Adrenal gland (tissue), 12 donors: ENCODE data around the gene PKNOX1. TPM values are rescaled to one million over a fixed set of nuclear protein-coding genes. Genes with fewer than 3 reads are reported as not detected.
"Not testable (repeated sequence)": the region's sequence is repeated elsewhere in the genome, so short reads cannot be mapped to it uniquely, and the experiment has no call there.

Experiments used
- DNase-seq, 7 donors: peaks; one replicate each; pipeline ENCODE4 v3.0.0-alpha.2; 2019 to 2020
- H3K27ac ChIP-seq, 5 donors: fragments of 200-600 bp; sonication (generic) in 4 of 5; 1 replicate in 3 of 5; 2 replicates in 2 of 5; pipeline versions ENCODE4 v1.5.1 to v1.8.0; 2016 to 2020; ENCODE audit warnings: mild to moderate bottlenecking in 1 of 5
- H3K27me3 ChIP-seq: fragments of 200-600 bp; 2 replicates; pipeline ENCODE4 v1.8.0; 2021
- H3K36me3 ChIP-seq, 2 donors: fragments of 200-600 bp; replicated peaks in 1 of 2; 1 replicate in 1 of 2; 2 replicates in 1 of 2; pipeline versions ENCODE4 v1.5.1 to v1.8.0; 2018 to 2022
- H3K4me1 ChIP-seq, 2 donors: fragments of 200-600 bp; replicated peaks in 1 of 2; 1 replicate in 1 of 2; 2 replicates in 1 of 2; pipeline versions ENCODE4 v1.5.1 to v1.8.0; 2018 to 2021
- H3K4me3 ChIP-seq, 4 donors: fragments of 200-600 bp; sonication (generic) in 3 of 4; one replicate each; pipeline ENCODE4 v1.5.1; 2016 to 2018
- H3K9me3 ChIP-seq, 3 donors: fragments of 200-600 bp; sonication (generic) in 1 of 3; replicated peaks in 1 of 3; 1 replicate in 2 of 3; 2 replicates in 1 of 3; pipeline versions ENCODE4 v1.5.1 to v1.8.0; 2016 to 2021
- WGBS, 4 donors: extraction: QIAGEN DNeasy Blood & Tissue Kit in 2 of 4; methylation state at CpG; one replicate each; pipeline versions ENCODE4 v1.1.5 to v1.1.7; 2013 to 2017; 5-methylcytosine and 5-hydroxymethylcytosine counted together
- intact Hi-C, 2 donors: fragments of 100-400 bp; cut with DNase I; formaldehyde crosslinking; loops; one replicate each; pipeline versions ENCODE4 v1.14.1 to v1.15.0; 2022 to 2023
- microRNA-seq, 3 donors: library from miRNA; unstranded; fragments of <30 nt; microRNA quantifications; one replicate each; pipeline ENCODE4, GENCODE V29; 2017 to 2020
- polyA plus RNA-seq, 3 donors: library from polyadenylated mRNA; stranded (reverse); fragments of 200-250 nt in 2 of 3; fragments of 350-450 nt in 1 of 3; fragmentation: Illumina TruSeq in 1 of 3; extraction: RNeasy Lipid Tissue Mini Kit (QIAGEN cat#74804) in 1 of 3; gene quantifications; one replicate each; pipeline ENCODE4 v1.2.3, GENCODE V29; 2013 to 2014
- small RNA-seq, 2 donors: library from RNA; depleted of rRNA; stranded (forward); fragments of <200 nt; gene quantifications; one replicate each; pipeline ENCODE3, GENCODE V24; 2016
- total RNA-seq, 9 donors: library from RNA; depleted of rRNA in 4 of 9; stranded (reverse); fragments of >200 nt in 4 of 9; fragments of 120-200 nt in 1 of 9; fragmentation: NEBNext Ultra II Directional in 1 of 9; extraction: Animal tissue kit (Norgen Biotek cat#: 25700) in 1 of 9; gene quantifications; one replicate each; pipeline versions ENCODE4 v1.1.0 to v1.2.4, GENCODE V29; 2013 to 2023
- donor health status: healthy with polysubstance abuse.
- donor health status: Bipolar disorder and iron deficiency.
- donor health status: DM: yes; HTN: yes; CAD: no.
- donor health status: DM: no; HTN: no; CAD: no.
- donor health status: DM: no; HTN: no; CAD: no.
- donor health status: DM: yes; HTN: yes; CAD: no.

Gene PKNOX1
- total and polyA plus RNA-seq, 12 donors: 8.2 to 21.7 (median 12.6) TPM

- H3K27me3 ChIP-seq, H3K9me3 ChIP-seq, H3K27ac ChIP-seq, H3K4me1 ChIP-seq, DNase-seq, H3K36me3 ChIP-seq, intact Hi-C loops, H3K4me3 ChIP-seq: not testable (repeated sequence)
- no CpG with 5 or more reads among the region's 84 CpGs for WGBS, 4 donors
Measured at GRCh38 chr21:43075170-43076022, 101.0 kb downstream of the PKNOX1 start, which contains the start of gene CBS. TSS of gene CBS (minus strand) at chr21:43075835. CDS start at chr21:43072193, 3,642 bp downstream.

- no CpG with 5 or more reads among the region's 77 CpGs for WGBS, 4 donors
- not testable (repeated sequence) for DNase-seq
Measured at GRCh38 chr21:43076023-43076637, 101.8 kb downstream of the PKNOX1 start.

GRCh38 chr21:43076643-43077042 is 102.3 kb downstream of the PKNOX1 start:
- 16% methylated on average over 11 of the region's 28 CpGs; no CpG with 5 or more reads in 3 of the 4 donors for WGBS, 4 donors
- H3K36me3 ChIP-seq, H3K9me3 ChIP-seq, H3K4me1 ChIP-seq, H3K27ac ChIP-seq, H3K27me3 ChIP-seq, H3K4me3 ChIP-seq, DNase-seq, intact Hi-C loops: not testable (repeated sequence)

More at GRCh38 chr21:43076023-43076637, 101.8 kb downstream of the PKNOX1 start:
- H3K27me3 ChIP-seq, H3K9me3 ChIP-seq, H3K36me3 ChIP-seq, H3K27ac ChIP-seq, intact Hi-C loops, H3K4me1 ChIP-seq, H3K4me3 ChIP-seq: not testable (repeated sequence)

DNA sequence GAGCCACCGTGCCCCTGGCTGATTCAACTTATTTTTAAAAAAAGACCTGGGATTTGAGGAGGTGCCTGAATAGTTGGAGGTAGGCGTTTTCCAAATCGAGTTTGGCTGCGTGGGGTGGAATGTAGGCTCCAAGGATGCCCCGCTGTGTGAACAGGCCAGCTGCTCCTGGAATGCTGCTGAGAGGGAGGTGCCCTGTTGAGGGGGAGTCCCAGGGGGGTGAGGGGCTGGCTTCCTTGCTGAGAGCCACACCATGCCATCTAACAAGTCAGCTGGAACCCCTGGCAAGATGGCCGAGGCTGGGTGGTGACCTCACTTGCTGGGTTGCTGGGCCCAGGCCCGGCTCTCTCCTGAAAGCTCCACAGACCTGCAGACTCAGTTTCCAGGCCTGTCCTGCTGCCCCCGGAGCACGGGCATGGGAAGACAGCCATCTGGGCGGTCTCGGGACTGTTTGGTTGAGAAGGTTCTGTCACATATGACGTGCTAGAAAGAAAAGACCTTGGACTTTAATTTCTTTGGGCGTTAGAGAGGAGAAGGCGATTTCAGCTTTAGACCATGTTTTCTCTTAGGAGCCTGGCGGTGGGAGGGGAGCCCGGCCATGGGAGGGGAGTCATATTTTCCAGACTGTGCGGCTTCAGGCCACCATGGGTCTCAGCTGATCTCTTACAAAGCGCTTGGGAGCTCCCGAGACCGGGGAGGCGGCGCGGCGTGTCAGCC is 108.4 kb downstream of the PKNOX1 start:
- WGBS, 4 donors: no CpG with 5 or more reads among the region's 24 CpGs
- H3K36me3 ChIP-seq, intact Hi-C loops, H3K4me1 ChIP-seq, H3K27me3 ChIP-seq, DNase-seq, H3K4me3 ChIP-seq, H3K9me3 ChIP-seq, H3K27ac ChIP-seq: not testable (repeated sequence)

Small RNA genes within 50 kb of the gene (microRNA-seq; reads per million reads assigned to microRNA genes)
- 0 reads per million in 3 donors for gene MIR5692B

Small RNA genes within 50 kb of the gene (small RNA-seq; reads per million reads assigned to genes)
- 0 reads per million in 2 donors for gene MIR5692B

Other genes with a start within 250 kb of the PKNOX1 start
- gene WDR4, start 95.0 kb upstream of the PKNOX1 start, total RNA-seq: 10 to 100 TPM in 3 of 9 donors, 1 to 10 TPM in 6; 3.6 to 19.3 (median 5.4) TPM
- gene WDR4, start 95.0 kb upstream of the PKNOX1 start, polyA plus RNA-seq: 1 to 10 TPM; 5.0 to 10.0 (median 6.3) TPM
- gene NDUFV3, start 81.3 kb upstream of the PKNOX1 start, total RNA-seq: 10 to 100 TPM; 30.4 to 43.5 (median 36.2) TPM
- gene NDUFV3, start 81.3 kb upstream of the PKNOX1 start, polyA plus RNA-seq: 10 to 100 TPM; 34.1 to 40.2 (median 34.8) TPM
- gene ERVH48-1, start 48.9 kb upstream of the PKNOX1 start, total RNA-seq: not detected
- not detected for gene ERVH48-1, start 48.9 kb upstream of the PKNOX1 start, polyA plus RNA-seq
- 1 to 10 TPM; 1.6 to 8.6 (median 5.5) TPM for gene CBS, start 101.3 kb downstream of the PKNOX1 start, total RNA-seq
- 1 to 10 TPM; 2.6 to 7.2 (median 6.8) TPM for gene CBS, start 101.3 kb downstream of the PKNOX1 start, polyA plus RNA-seq
- gene U2AF1, start 133.0 kb downstream of the PKNOX1 start, total RNA-seq: 10 to 100 TPM; 13.7 to 37.4 (median 21.6) TPM
- gene U2AF1, start 133.0 kb downstream of the PKNOX1 start, polyA plus RNA-seq: 10 to 100 TPM; 26.6 to 45.4 (median 39.9) TPM
- not detected for gene CRYAA, start 194.4 kb downstream of the PKNOX1 start, total RNA-seq
- not detected for gene CRYAA, start 194.4 kb downstream of the PKNOX1 start, polyA plus RNA-seq